Vagina (tissue), 2 donors: Measurements from ENCODE around the gene MTPN. TPM values are rescaled to one million over a fixed set of nuclear protein-coding genes. Genes with fewer than 3 reads are reported as not detected.

Source experiments
- DNase-seq, 2 donors: peaks; one replicate each; pipeline ENCODE4 v3.0.0-alpha.2; 2017; ENCODE audit errors: extremely low spot score in 2 of 2
- H3K27ac ChIP-seq: fragments of 200-600 bp; sonication (generic); one replicate; pipeline ENCODE4 v1.5.1; 2019
- H3K27me3 ChIP-seq: fragments of 200-600 bp; sonication (generic); one replicate; pipeline ENCODE4 v1.5.1; 2019
- H3K36me3 ChIP-seq, 2 donors: fragments of 200-600 bp; sonication (generic); one replicate each; pipeline ENCODE4 v1.5.1; 2017 to 2019
- H3K4me1 ChIP-seq: fragments of 200-600 bp; sonication (generic); one replicate; pipeline ENCODE4 v1.5.1; 2019
- H3K4me3 ChIP-seq, 2 donors: fragments of 200-600 bp; sonication (generic); 1 replicate in 1 of 2; 2 replicates in 1 of 2; pipeline ENCODE4 v1.5.1; 2016 to 2019
- H3K9me3 ChIP-seq: fragments of 200-600 bp; sonication (generic); one replicate; pipeline ENCODE4 v1.5.1; 2019
- CTCF ChIP-seq, 3 experiments: fragments of 450-650 bp in 2 of 3; fragments of 200-600 bp in 1 of 3; sonication (generic) in 1 of 3; IDR thresholded peaks; one replicate each; pipeline ENCODE4 v1.5.1; 2017 to 2019; ENCODE audit warnings: antibody characterized with exemption in 3 of 3, mild to moderate bottlenecking in 2 of 3, moderate library complexity in 2 of 3
- POLR2A ChIP-seq, 2 donors: fragments of 450-650 bp; IDR thresholded peaks; one replicate each; pipeline ENCODE4 v1.6.1; 2017; ENCODE audit warnings: antibody characterized with exemption in 2 of 2, mild to moderate bottlenecking in 2 of 2, moderate library complexity in 2 of 2
- POLR2AphosphoS5 ChIP-seq, 2 donors: sonication (generic); formaldehyde crosslinking; IDR thresholded peaks; one replicate each; pipeline ENCODE4 v1.9.0; 2017; ENCODE audit warnings: antibody characterized with exemption in 2 of 2, mild to moderate bottlenecking in 2 of 2, low read depth in 1 of 2; ENCODE audit not compliant: insufficient read depth in 1 of 2
- intact Hi-C: fragments of 100-400 bp; cut with DNase I; formaldehyde crosslinking; loops from one replicate; pipeline ENCODE4 v1.15.1; 2023
- total RNA-seq: library from RNA; depleted of rRNA; stranded (reverse); fragments of >200 nt; gene quantifications from one replicate; pipeline ENCODE4 v1.2.3, GENCODE V29; 2016

MTPN gene
- total RNA-seq, 1 donor from 2014 or later, result 55.7 TPM

GRCh38 chr7:135965602-135966001 lies 11.6 kb downstream of the MTPN start:
- no peak for TF ChIP-seq CTCF (IDR thresholded peaks at IDR 0.05)
- TF ChIP-seq POLR2AphosphoS5 (IDR thresholded peaks at IDR 0.05; ENCODE audit: insufficient read depth in 1 of 2, low read depth in 1 of 2), result no peak
- TF ChIP-seq POLR2A (IDR thresholded peaks at IDR 0.05), result no peak

GRCh38 chr7:135964791-135965190 lies 12.4 kb downstream of the MTPN start:
- intact Hi-C loops, result no loop called here
- Histone ChIP-seq H3K4me3 (no peak overlapping the region), H3K36me3 (no peaks in the 10 kb centered on the region), H3K27me3 (no peaks in the 10 kb centered on the region), H3K27ac (no peak overlapping the region), H3K9me3 (no peaks in the 10 kb centered on the region), H3K4me1 (peaks cover 65% of the 10 kb centered on the region)
- DNase-seq, result no peak
- no peak for TF ChIP-seq POLR2A (IDR thresholded peaks at IDR 0.05)
- TF ChIP-seq CTCF (IDR thresholded peaks at IDR 0.05), result no peak
- TF ChIP-seq POLR2AphosphoS5 (IDR thresholded peaks at IDR 0.05; ENCODE audit: insufficient read depth in 1 of 2, low read depth in 1 of 2), result no peak

More at GRCh38 chr7:135965602-135966001, 11.6 kb downstream of the MTPN start:
- Histone ChIP-seq H3K27me3 (no peaks in the 10 kb centered on the region), H3K4me3 (no peak overlapping the region), H3K4me1 (peaks cover 58% of the 10 kb centered on the region), H3K27ac (no peak overlapping the region), H3K36me3 (no peaks in the 10 kb centered on the region), H3K9me3 (no peaks in the 10 kb centered on the region)
- intact Hi-C loops, result no loop called here
- no peak for DNase-seq

GRCh38 chr7:135964274-135964673 lies 12.9 kb downstream of the MTPN start:
- intact Hi-C loops, result no loop called here
- TF ChIP-seq CTCF (IDR thresholded peaks at IDR 0.05), result no peak
- no peak overlapping the region for H3K4me3 ChIP-seq
- no peaks in the 10 kb centered on the region for H3K36me3 ChIP-seq
- H3K27me3 ChIP-seq, result no peaks in the 10 kb centered on the region
- H3K4me1 ChIP-seq, result peaks cover 70% of the 10 kb centered on the region
- H3K9me3 ChIP-seq, result no peaks in the 10 kb centered on the region
- no peak overlapping the region for H3K27ac ChIP-seq
- DNase-seq, result no peak

GRCh38 chr7:135962802-135963201 lies 14.4 kb downstream of the MTPN start:
- H3K27ac ChIP-seq, result no peak overlapping the region
- no peaks in the 10 kb centered on the region for H3K9me3 ChIP-seq
- no peaks in the 10 kb centered on the region for H3K36me3 ChIP-seq
- TF ChIP-seq POLR2AphosphoS5 (IDR thresholded peaks at IDR 0.05; ENCODE audit: insufficient read depth in 1 of 2, low read depth in 1 of 2) (no peak), POLR2A (IDR thresholded peaks at IDR 0.05) (no peak), CTCF (IDR thresholded peaks at IDR 0.05) (no peak)
- intact Hi-C loops, result no loop called here
- no peak for DNase-seq
- H3K4me1 ChIP-seq, result peaks cover 82% of the 10 kb centered on the region
- no peaks in the 10 kb centered on the region for H3K27me3 ChIP-seq
- H3K4me3 ChIP-seq, result no peak overlapping the region

- Histone ChIP-seq H3K9me3 (no peaks in the 10 kb centered on the region), H3K36me3 (no peaks in the 10 kb centered on the region), H3K4me3 (no peak overlapping the region), H3K27ac (no peak overlapping the region), H3K4me1 (peaks cover 64% of the 10 kb centered on the region), H3K27me3 (no peaks in the 10 kb centered on the region)
- DNase-seq, result no peak
- TF ChIP-seq CTCF (IDR thresholded peaks at IDR 0.05) (no peak), POLR2AphosphoS5 (IDR thresholded peaks at IDR 0.05; ENCODE audit: insufficient read depth in 1 of 2, low read depth in 1 of 2) (no peak), POLR2A (IDR thresholded peaks at IDR 0.05) (no peak)
- intact Hi-C loops, result no loop called here
Observed at GRCh38 chr7:135960709-135961451, 16.3 kb downstream of the MTPN start.
